GM15510 (cell line): Measurements from ENCODE around the gene STK16.

Experiments used
- POLR2A ChIP-seq: IDR thresholded peaks from 3 replicates; pipeline ENCODE4 v1.6.1; 2011; ENCODE audit warnings: borderline replicate concordance; ENCODE audit not compliant: insufficient read length; ENCODE audit errors: extremely low read depth

STK16 gene, protein sequence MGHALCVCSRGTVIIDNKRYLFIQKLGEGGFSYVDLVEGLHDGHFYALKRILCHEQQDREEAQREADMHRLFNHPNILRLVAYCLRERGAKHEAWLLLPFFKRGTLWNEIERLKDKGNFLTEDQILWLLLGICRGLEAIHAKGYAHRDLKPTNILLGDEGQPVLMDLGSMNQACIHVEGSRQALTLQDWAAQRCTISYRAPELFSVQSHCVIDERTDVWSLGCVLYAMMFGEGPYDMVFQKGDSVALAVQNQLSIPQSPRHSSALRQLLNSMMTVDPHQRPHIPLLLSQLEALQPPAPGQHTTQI

DNA sequence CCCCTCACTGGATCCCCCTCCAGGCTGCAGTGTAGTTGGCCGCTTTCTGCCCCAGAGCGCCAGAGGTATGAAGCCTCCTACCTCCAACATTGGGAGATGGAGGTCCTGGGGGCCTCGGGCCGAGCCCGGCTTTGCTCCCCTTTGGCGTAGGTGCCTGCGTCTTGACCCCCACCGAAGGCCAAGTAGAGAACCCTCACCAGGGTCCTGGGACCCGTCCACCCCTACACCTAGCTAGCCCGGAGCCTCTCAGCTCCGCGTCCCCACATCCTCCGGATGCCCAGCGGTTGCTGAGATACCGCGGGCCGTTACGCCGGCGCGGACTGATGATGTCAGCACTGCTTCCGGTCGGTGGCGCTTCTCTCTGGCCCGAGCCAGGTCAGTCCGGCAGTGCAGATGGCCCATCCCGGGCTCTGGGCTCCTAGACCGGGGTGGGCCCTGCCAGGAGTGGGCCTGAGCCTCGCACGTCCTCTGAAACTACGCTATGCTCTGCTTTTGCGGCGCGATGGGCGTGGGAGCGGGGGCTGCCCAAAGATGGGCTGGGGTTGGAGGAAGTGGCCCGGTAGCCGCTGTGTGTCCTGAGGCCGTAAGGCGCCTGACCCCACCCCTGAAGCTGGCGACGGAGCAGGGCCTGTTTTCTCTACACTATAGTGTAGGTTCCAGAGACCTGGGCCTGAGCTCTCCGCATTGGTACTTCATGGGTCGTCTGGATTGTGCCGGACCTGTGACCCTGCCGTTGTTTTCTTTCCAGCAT, at the start of gene STK16, which contains the start of gene GLB1L:
STK16 (plus strand) TSS at position 332 of the 751 bp plus-strand sequence. CDS start 521 bp downstream, outside the sequence.
GLB1L (minus strand) TSS at position 297 of the 751 bp plus-strand sequence. CDS start 1,871 bp downstream, outside the sequence.
- TF ChIP-seq POLR2A: peak; percentile 90

DNA sequence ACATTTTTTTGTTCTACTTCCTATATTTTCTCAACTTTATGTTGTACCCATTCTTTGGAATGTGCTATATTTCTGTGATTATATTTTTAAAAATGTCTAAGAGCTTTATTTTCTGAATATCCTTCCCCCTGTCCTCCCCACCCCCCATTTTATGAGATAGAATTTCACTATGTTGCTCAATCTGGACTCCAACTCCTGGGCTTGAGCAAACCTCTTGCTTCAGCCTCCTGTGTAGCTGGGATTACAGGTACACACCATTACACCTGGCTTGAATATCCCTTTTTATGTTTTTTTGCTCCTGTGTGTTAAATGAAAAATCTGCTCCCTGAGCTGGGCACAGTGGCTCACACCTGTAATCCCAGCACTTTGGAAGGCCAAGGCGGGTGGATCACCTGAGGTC, 47.9 kb upstream of the STK16 start:
- TF ChIP-seq POLR2A: no peak

DNA sequence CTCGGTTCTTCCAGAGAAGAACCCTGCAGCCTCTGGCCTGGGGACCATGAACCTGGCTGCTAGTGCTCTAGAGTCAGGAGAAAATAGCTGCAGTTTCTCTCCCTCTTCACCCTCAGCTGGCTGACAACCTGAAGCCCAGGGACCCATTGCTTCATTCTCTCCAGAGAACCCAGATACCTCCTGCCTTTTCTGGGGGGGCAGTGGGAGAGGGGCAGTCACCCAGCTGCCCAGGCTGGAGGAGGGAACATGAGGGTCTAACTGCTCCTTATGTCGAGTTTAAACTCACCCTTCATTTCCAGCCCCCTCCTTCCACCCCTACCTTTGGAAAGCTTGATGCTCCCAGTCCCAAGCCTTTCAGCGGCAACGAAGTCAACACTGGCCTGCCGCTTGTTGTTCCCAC, 46.3 kb upstream of the STK16 start:
- no peak for TF ChIP-seq POLR2A

DNA sequence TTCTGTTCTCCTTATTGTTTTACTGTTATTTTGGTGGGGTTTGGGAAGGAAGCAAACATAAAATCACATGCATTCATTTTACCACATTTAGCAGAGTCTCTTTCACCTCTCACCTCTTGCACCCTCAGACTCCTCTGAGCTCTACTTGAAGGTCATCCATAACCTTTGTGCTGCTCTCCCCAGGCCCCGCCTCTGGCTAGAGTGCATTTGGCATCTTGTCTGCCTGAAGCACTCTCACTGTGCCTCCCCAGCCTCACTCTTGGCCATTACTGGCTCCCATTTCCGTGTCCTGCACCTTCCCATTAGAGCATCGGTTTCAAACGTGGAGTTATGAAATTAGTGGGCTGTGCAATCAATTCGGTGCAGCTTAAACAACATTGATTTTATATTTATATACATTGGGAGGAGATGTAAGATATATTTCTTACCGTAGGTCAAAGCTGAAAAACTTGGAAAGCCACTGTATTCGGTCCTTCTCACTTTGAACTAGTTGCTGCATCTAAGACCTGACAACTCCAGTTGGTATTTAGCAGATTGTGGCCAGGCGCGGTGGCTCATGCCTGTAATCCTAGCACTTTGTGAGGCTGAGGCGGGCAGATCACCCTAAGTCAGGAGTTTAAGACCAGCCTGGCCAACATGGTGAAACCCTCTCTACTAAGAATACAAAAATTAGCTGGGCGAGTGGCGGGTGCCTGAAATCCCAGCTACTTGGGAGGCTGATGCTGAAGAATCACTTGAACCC, 45.6 kb upstream of the STK16 start:
- no peak for TF ChIP-seq POLR2A

DNA sequence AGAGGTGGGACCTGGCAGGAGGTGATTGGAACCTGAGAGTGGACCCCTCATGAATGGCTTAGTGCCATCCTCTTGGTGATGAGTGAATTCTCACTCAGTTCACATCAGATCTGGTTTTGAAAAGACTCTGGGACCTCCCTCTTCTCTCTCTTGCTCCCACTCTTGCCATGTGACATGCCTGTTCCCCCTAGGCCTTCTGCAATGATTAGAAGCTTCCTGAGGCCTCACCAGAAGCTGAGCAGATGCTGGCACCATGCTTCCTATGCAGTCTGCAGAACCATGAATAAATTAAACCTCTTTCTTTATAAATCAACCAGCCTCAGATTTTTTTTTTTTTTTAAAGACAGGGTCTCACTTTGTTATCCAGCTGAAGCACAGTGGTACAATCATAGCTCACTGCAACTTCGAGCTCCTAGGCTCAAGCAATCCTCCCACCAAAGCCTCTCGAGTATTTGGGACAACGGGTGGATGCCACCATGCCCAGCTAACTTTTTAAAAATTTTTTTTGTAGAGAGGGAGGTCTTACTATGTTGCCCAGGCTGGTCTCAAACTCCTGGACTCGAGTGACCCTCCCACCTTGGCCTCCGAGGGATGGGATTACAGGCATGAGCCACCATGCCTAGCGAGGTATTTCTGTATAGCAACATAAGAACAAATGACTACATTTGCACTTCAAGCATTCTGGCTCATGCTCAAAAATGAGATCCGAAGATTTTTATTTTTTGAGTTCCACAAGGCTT, 40.7 kb upstream of the STK16 start:
- no peak for TF ChIP-seq POLR2A

DNA sequence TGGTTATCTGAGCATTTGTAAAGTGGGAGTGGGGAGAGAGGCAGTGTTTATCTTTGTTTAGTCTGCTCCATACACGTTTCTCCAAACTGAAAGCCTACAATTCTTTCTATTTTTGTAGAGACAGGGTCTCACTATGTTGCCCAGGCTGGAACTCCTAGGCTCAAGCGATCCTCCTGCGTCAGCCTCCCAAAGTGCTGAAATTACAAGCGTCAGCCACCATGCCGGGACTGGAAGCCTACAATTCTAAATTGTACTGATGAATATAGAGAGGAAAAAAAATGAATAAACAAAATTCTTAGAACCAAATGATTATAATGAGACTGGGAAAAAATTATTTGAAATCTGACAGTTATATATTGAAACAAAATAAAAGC, 40.1 kb upstream of the STK16 start:
- TF ChIP-seq POLR2A: no peak

DNA sequence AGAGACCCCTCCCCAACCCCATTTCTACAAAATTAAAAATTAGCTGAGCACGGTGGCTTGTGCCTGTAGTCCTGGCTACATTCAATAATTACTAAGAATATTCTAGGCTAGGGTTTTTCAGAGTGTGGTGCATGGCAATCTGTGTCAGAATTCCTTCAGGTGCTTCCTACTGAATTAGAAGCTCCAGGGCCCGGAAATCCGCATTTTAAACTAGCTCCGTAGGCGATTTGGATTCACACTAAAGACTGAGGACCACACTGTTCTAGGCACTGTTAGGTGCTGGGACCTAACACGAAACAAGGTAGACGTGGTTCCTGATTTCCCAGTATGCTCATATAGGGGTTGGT, 39.3 kb upstream of the STK16 start:
- TF ChIP-seq POLR2A: no peak

DNA sequence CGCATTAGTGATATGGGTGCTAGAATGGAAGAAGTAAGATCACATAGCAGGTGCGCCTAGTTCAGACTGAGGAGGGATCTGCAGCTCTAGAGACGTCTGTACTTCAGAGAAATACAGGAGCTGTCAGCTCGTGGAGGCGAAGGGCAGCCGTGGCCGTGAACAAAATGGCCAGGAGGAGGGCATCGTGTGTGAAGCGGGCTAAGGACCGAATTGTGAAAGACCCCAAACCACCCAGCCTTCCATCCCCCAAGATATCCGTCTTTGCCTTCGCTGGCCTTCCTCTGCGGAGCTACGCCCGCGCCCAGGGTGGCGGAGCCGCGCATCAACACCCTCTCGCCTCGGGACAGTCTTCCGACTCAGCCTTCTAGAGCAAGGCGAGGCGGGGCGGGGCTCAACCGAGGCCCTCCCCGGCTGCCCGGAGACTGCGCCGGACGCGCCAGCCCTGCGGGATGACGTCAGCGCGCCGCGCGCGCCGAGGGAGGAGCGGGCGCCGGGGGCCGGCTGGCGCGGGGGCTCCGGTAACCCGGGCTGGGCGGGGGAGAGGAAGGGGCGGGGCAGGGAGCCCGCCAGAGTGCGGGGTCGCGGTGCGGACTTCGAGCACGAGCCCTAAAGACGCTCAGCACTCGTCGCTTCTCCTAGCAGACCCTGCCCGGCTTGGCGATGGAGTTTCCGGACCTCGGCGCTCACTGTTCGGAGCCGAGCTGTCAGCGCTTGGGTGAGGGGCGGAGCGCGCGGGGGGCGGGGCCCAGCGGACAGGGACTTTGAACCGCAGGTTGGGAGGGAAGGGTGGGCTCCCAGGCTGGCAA, 38.7 kb upstream of the STK16 start, which contains the start of gene ZFAND2B:
ZFAND2B (plus strand) TSS at position 455 of the 806 bp plus-strand sequence; CDS start at position 661, 206 bp downstream.
- peak; percentile 99 for TF ChIP-seq POLR2A

DNA sequence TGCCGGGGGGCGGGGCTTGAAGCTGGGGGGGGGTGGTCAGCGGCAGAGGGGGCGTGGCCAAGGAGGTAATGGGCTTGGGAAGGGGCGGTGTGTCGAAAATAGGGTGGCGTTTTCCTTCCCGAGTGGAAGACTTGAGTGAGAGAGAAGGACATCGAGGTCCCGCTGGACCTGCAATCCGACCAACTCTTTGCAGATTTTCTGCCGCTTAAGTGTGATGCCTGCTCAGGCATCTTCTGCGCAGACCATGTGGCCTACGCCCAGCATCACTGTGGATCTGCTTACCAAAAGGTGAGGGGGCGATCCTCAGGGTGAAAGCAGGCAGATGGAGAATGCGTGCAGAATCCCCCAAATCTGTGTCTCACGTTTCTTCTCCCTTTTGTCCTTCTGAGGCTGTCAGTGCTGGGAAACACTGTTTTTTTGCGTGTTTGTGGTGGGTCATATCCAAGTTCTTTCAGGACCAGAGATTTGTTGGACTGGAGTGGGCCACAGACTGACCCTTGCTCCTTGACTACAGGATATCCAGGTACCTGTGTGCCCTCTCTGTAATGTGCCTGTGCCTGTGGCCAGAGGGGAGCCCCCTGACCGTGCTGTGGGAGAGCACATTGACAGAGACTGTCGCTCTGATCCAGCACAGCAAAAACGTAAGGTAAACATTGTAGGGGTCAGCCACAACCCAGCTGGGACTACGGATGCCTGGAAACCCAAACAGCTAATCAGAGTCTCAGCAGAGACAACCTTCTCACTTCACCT, 38.0 kb upstream of the STK16 start:
- no peak for TF ChIP-seq POLR2A

DNA sequence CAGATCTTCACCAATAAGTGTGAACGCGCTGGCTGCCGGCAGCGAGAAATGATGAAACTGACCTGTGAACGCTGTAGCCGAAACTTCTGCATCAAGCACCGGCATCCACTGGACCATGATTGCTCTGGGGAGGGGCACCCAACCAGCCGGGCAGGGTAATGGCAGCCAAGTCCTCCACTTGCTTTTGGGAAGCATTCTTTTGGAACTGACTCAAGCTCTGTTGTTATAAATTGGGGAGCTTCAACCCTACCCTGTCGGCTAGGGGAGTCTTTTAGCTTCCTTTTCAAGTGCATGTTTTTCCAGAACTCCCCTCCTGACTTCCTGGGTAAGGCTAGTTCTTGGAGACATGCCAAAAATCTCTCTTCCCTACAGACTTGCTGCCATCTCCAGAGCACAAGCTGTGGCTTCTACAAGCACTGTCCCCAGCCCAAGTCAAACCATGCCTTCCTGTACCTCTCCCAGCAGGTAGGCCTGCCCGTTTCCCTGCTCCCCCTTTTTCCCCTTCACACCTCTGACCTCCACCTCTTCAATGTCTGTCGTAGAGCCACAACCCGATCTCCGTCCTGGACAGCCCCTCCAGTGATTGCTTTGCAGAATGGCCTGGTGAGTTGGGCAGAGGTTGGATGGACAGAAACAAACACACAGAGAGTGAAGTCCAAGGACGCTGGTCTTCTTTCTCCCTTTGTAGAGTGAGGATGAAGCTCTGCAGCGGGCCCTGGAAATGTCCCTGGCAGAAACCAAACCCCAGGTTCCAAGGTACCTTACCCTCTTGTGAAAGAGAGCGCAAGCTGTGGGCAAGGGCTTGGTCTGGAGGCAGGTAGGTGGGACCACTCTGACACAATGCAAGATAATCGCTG, 37.2 kb upstream of the STK16 start:
- TF ChIP-seq POLR2A: no peak

DNA sequence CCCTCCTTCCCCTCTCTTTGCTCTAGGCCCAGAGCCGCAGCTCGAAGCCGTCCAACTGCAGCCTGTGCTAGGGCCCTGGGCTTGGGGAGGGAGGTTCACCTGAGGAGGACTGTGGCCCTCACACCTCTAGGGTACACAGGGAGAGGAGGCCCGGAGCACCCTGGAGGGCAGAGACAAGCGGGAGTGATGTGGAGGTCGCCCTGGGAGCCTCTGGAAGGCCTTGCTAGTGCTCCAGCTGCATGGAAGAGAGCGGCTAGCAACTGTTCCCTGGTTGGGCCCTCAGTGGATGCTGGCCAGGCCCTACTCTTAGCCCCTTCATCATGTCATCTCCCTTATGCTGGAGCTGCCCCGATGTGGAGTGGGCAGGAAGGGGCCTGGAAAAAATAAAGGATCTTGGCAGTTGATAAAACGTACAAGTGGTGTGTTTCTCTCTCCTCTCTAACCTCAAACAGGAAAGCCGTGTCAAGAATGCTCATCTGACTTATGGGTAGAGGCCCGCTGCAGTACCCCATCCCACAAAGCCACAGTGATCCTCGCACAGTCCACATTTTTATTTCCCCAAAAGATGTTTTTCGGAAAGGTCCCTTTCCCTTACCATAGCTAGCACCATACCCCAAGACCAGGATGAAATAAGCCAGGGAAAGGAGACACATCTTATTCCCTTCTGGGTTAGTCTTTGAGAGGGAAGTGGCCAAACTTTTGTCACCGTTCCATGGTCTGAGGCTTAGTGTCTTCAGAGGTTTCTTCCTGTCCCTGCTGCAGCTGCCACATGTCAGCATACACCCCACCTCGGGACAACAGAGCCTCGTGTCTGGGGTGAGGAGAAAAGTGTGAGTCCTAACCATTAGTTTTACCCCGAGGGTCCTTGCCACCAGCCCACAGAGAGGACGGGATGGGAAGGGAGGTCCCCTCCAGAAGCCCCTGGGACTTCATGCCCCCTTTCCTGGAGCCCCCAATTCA, 35.8 kb upstream of the STK16 start:
- TF ChIP-seq POLR2A: no peak
